KMS-11 (cell line): ENCODE data around the gene SPDYE17.
"Not testable (repeated sequence)": the region's sequence is repeated elsewhere in the genome, so short reads cannot be mapped to it uniquely, and the experiment has no call there.

Experiments
- H2AFZ ChIP-seq: fragments of 200-600 bp; sonication (generic); 2 replicates; pipeline ENCODE4 v1.6.1; 2016; ENCODE audit warnings: antibody characterized with exemption, mixed run types, low read depth
- H3K27ac ChIP-seq: fragments of 200-600 bp; sonication (generic); 2 replicates; pipeline ENCODE4 v1.6.1; 2016; ENCODE audit warnings: mild to moderate bottlenecking, mixed run types
- H3K27me3 ChIP-seq: fragments of 200-600 bp; sonication (generic); 2 replicates; pipeline ENCODE4 v1.6.1; 2017; ENCODE audit warnings: mild to moderate bottlenecking, low read depth, mixed run types, moderate library complexity; ENCODE audit not compliant: insufficient read depth
- H3K36me3 ChIP-seq: fragments of 200-600 bp; sonication (generic); 2 replicates; pipeline ENCODE4 v1.6.1; 2017; ENCODE audit warnings: mild to moderate bottlenecking, mixed run types; ENCODE audit not compliant: insufficient read depth
- H3K4me1 ChIP-seq: fragments of 200-600 bp; sonication (generic); 2 replicates; pipeline ENCODE4 v1.6.1; 2016; ENCODE audit warnings: mild to moderate bottlenecking, low read depth, mixed run types; ENCODE audit not compliant: poor library complexity, severe bottlenecking
- H3K4me2 ChIP-seq: fragments of 200-600 bp; sonication (generic); 2 replicates; pipeline ENCODE4 v1.7.0; 2016; ENCODE audit warnings: mild to moderate bottlenecking, mixed run types
- H3K4me3 ChIP-seq: fragments of 200-600 bp; sonication (generic); IDR thresholded peaks from 2 replicates; pipeline ENCODE4 v1.6.1; 2017; ENCODE audit warnings: low read depth, low read length, mixed read lengths; ENCODE audit not compliant: insufficient read depth
- H3K79me2 ChIP-seq: fragments of 200-600 bp; sonication (generic); 2 replicates; pipeline ENCODE4 v1.6.1; 2016; ENCODE audit warnings: low read depth, mixed run types; ENCODE audit not compliant: insufficient read depth
- H3K9ac ChIP-seq: fragments of 200-600 bp; sonication (generic); 2 replicates; pipeline ENCODE4 v1.6.1; 2016; ENCODE audit warnings: mild to moderate bottlenecking, mixed run types
- H4K20me1 ChIP-seq: fragments of 200-600 bp; sonication (generic); 2 replicates; pipeline ENCODE4 v1.6.1; 2016; ENCODE audit warnings: mild to moderate bottlenecking, mixed run types; ENCODE audit not compliant: insufficient read depth

SPDYE17 gene, protein sequence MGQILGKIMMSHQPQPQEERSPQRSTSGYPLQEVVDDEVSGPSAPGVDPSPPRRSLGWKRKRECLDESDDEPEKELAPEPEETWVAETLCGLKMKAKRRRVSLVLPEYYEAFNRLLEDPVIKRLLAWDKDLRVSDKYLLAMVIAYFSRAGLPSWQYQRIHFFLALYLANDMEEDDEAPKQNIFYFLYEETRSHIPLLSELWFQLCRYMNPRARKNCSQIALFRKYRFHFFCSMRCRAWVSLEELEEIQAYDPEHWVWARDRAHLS

DNA sequence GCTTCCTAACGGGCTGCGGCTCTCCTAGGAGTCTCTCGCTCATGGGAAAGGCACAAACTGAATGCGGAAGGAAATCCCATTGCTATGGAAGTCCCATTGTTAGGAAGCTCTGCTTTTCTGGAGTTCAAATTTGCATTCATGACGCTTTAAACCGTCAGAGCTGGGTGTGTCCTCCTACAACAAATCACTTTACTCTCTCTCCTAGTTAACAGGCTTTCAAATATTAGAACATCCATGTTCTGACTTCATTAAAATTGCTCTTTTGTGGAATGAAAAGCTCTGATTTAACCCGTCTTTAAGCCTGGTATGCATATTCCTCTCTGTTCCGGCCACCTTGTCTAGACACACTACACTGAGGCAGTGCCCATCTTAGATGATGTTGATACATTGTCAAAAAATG is at the start of gene SPDYE17:
Gene SPDYE17 (minus strand): TSS at position 101 of the 400 bp plus-strand sequence. CDS start 1,791 bp downstream, outside the sequence.
- H4K20me1 ChIP-seq, H3K4me2 ChIP-seq, H3K79me2 ChIP-seq, H3K27me3 ChIP-seq, H3K9ac ChIP-seq, H3K4me3 ChIP-seq, H3K27ac ChIP-seq, H3K36me3 ChIP-seq, H3K4me1 ChIP-seq, H2AFZ ChIP-seq: not testable (repeated sequence)

DNA sequence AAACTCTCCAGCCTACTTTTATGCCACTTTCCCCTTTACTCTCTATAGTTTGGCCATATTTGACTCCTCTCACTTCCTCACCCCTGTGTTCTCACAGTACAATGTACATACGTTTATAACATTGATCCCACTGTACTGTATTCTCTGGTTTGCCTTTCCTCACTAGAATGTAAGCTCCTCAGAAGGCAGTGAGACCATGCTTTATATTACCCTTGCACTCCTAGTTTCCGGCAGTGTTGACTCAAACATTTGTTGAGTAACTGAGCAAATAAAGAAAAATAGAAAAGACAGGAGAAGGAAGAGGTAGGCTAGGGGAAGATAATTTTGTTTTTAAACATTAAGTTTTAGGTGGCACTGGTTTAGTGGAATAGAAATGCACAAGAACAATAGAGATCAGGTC is 48.1 kb upstream of the SPDYE17 start:
- not testable (repeated sequence) for H3K27ac ChIP-seq, H3K4me1 ChIP-seq, H2AFZ ChIP-seq, H3K27me3 ChIP-seq, H3K4me3 ChIP-seq, H3K9ac ChIP-seq, H3K4me2 ChIP-seq, H4K20me1 ChIP-seq, H3K79me2 ChIP-seq, H3K36me3 ChIP-seq

DNA sequence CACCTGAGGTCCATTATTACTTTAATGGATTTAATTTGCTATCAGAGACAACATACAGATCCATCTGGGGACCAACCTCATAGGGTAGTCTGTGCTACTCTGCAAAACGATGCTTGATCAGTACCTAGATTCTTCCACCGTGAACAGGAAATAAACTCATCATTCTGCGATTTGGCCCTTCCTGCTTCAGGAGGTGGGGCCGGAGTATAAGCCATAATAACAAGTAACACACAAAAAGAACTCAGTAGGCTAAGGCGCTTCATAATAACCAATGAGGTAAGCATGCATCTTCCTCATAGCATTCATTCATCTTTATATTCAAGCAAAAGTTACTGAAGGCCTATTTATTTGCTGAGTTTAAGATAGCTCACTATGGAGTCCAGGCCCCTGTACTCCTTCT is 47.5 kb upstream of the SPDYE17 start:
- not testable (repeated sequence) for H3K9ac ChIP-seq, H3K4me1 ChIP-seq, H3K4me2 ChIP-seq, H3K27me3 ChIP-seq, H3K36me3 ChIP-seq, H2AFZ ChIP-seq, H3K27ac ChIP-seq, H3K4me3 ChIP-seq, H4K20me1 ChIP-seq, H3K79me2 ChIP-seq

DNA sequence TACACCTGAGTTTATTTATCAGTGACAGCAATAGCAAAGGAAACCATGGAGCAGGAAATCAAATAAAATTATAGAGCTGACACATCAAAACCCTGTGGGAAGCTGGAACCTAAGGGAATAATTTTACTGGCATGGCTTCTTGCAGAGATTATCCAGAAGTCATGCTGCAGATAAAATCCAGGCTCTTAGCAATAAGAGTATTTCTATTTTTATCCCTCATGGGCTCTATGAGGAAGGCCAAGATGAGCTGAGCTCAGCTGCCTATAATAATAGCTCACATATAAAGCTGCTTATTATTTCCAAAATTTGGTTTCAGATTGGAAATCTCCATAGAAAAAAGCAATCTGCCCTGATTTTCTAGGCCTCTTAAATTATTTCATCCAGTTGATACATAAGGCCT is 47.0 kb upstream of the SPDYE17 start:
- not testable (repeated sequence) for H3K4me1 ChIP-seq, H3K4me2 ChIP-seq, H3K27me3 ChIP-seq, H3K36me3 ChIP-seq, H3K4me3 ChIP-seq, H3K79me2 ChIP-seq, H2AFZ ChIP-seq, H3K27ac ChIP-seq, H4K20me1 ChIP-seq, H3K9ac ChIP-seq

DNA sequence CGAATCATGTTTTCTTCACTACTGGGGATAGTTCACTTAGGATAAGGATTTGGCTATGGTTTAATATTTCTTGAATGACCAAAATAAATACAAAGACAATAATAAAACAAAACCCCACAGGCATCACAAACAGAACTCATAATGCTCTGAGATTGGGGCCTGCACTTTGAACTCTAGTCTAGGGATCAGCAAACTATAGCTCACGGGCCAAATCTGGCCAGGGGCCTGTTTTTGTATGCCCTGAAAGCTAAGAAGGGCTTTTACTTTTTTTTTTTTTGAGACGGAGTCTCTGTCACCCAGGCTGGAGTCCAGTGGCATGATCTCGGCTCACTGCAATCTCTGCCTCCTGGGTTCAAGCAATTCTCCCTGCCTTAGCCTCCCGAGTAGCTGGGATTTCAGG is 44.9 kb upstream of the SPDYE17 start:
- not testable (repeated sequence) for H3K4me3 ChIP-seq, H3K27ac ChIP-seq, H3K9ac ChIP-seq, H4K20me1 ChIP-seq, H3K79me2 ChIP-seq, H3K36me3 ChIP-seq, H3K4me2 ChIP-seq, H3K27me3 ChIP-seq, H3K4me1 ChIP-seq, H2AFZ ChIP-seq

DNA sequence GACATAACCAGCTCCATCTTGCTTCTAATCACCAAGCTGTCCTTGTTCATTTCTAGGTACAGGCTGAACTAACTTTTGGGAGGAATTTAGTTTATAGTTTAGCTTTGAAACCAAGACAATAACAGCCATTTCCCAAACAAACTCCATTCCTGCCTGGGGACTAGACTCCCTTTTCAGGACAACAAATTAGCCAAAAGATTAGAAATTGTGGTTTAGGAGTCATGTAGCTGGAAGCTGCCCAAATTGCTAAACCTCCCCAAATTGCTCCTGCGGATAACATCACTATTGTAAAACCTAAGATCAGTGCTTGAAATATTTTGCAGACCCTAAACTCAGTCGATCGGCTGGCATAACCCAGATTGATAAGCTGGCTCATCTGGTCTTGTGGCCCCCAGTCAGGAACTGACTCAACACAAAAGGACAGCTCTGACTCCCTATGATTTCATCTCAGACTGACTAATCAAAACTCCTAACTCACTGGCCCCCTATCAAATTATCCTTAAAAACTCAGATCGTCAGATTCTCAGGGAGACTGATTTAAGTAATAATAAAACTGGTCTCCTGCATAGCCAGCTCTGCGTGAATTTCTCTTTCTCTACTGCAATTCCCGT is 42.7 kb upstream of the SPDYE17 start:
- not testable (repeated sequence) for H4K20me1 ChIP-seq, H3K9ac ChIP-seq, H3K4me3 ChIP-seq, H3K27ac ChIP-seq, H3K4me2 ChIP-seq, H2AFZ ChIP-seq, H3K27me3 ChIP-seq, H3K79me2 ChIP-seq, H3K4me1 ChIP-seq, H3K36me3 ChIP-seq

DNA sequence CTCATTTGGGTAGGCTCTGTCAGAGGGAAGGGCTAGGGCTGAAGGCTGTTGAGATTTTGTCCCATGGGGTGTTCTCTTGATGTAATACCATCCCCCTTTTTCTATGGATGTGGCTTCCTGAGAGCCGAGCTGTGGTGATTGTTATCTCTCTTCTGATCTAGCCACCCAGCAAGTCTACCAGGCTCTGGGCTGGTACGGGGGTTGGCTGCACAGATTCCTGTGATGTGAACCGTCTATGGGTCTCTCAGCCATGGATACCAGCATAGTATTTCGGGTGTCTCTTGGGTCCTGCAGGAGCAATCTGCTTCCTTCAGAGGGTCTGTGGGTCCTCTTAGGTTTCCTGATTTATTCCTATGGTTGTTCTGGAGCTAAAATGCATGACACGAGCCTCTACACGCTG is 38.9 kb upstream of the SPDYE17 start:
- H3K27me3 ChIP-seq, H3K4me3 ChIP-seq, H3K79me2 ChIP-seq, H3K27ac ChIP-seq, H3K4me2 ChIP-seq, H4K20me1 ChIP-seq, H3K4me1 ChIP-seq, H3K9ac ChIP-seq, H3K36me3 ChIP-seq, H2AFZ ChIP-seq: not testable (repeated sequence)

DNA sequence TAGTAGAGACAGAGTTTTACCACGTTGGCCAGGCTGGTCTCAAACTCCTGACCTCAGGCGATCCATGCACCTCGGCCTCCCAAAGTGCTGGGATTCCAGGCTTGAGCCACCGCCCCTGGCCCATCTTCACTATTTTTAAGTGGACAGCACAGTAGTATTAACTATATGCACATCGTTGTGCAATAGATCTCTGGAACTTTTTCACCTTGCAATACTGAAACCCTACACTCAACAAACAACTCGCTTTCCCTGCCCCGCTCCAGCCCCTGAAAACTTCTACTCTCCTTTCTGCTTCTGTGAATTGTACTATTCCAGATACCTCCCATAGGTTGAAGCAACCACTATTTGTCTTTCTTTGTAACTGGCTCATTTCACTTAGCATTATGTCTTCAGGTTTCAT is 33.7 kb upstream of the SPDYE17 start:
- H3K9ac ChIP-seq, H2AFZ ChIP-seq, H3K4me3 ChIP-seq, H4K20me1 ChIP-seq, H3K27ac ChIP-seq, H3K4me2 ChIP-seq, H3K79me2 ChIP-seq, H3K36me3 ChIP-seq, H3K4me1 ChIP-seq, H3K27me3 ChIP-seq: not testable (repeated sequence)

DNA sequence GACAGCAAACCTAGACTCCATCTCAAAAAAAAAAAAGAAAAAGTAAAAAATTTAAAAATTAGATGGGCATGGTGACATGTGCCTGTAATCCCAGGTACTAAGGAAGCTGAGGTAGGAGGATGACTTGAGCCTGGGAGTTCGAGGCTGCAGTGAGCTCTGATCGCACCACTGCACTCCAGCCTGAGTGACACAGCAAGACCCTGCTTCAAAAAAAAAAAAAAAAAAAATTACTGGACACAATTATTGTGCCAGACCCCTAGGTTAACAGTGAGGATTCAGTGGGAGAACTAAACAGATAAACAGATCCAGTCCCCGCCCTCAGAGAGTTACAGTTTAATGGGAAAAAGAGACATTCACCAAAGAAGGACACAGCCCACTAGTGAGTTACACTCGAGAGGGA is 31.6 kb upstream of the SPDYE17 start:
- not testable (repeated sequence) for H3K4me1 ChIP-seq, H3K27ac ChIP-seq, H3K4me3 ChIP-seq, H3K79me2 ChIP-seq, H3K9ac ChIP-seq, H3K36me3 ChIP-seq, H4K20me1 ChIP-seq, H2AFZ ChIP-seq, H3K4me2 ChIP-seq, H3K27me3 ChIP-seq

DNA sequence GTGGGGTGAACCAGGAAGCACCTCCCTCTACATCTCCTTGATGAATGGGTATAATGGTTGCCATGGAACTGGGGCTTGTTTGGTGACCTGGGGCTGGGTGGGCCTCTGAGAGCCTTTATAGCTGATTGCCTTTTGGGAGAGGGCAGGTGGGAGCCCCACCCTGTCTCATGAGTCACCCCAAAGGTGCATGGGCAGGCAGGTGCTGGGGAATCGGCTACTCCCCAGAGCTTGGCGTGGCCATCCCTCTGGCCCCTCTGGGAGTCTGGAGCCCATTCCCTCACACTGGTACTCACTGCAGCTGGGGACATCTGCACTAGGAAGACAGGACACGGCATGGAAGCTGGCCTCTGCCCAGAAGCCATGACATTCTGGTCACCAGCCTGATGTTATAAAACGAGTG is 30.4 kb upstream of the SPDYE17 start, which contains the start of gene SPDYE18:
Gene SPDYE18 (minus strand): TSS at position 2 of the 400 bp plus-strand sequence. CDS start 2,046 bp downstream, outside the sequence.
- not testable (repeated sequence) for H3K36me3 ChIP-seq, H3K4me1 ChIP-seq, H3K4me2 ChIP-seq, H3K9ac ChIP-seq, H3K27ac ChIP-seq, H4K20me1 ChIP-seq, H3K27me3 ChIP-seq, H3K79me2 ChIP-seq, H2AFZ ChIP-seq, H3K4me3 ChIP-seq
